A549 (cell line): ENCODE measurements around the gene PRX. TPM values are rescaled to one million over a fixed set of nuclear protein-coding genes. Genes with fewer than 3 reads are reported as not detected.
A peak's percentile ranks its signal among the peaks of the same experiment; 100 is the strongest.

Experiments used
- ATAC-seq, 2 experiments: fragments of 200-7000 bp in 1 of 2; fragments of >200 bp in 1 of 2; cut with Nextera tagmentation in 1 of 2; cut with Tn5 transposase in 1 of 2; 3 replicates each; pipeline versions ENCODE4 v1.8.0 to v1.9.1; 2018 to 2020; ENCODE audit warnings: mild to moderate bottlenecking in 1 of 2, moderate library complexity in 1 of 2
- CTCF ChIA-PET: fragments of 300-600 bp; sonication (Branson Sonifier 250); formaldehyde crosslinking; extraction: SDS; loops from one replicate; lab custom pipeline; 2021; ENCODE audit warnings: antibody characterized with exemption, inconsistent platforms; lab: Yijun Ruan, JAX
- POLR2A ChIA-PET: fragments of 350-600 bp; formaldehyde crosslinking; extraction: SDS; loops from one replicate; lab custom pipeline; 2021; ENCODE audit warnings: antibody characterized with exemption, inconsistent platforms; lab: Yijun Ruan, JAX
- DNase-seq, 2 experiments: peaks; one replicate each; pipeline versions ENCODE4 v3.0.0 to v3.0.0-alpha.2; 2011 to 2016; ENCODE audit warnings: low read depth in 1 of 2, low spot score in 1 of 2
- FAIRE-seq: peaks from 2 replicates; lab custom pipeline; 2011; peaks lifted over from hg19 to GRCh38; lab: Jason Lieb, UNC
- H3K27ac ChIP-seq, 2 experiments: fragments of >200 bp; sonication (Bioruptor Twin); formaldehyde crosslinking; 3 replicates each; pipeline ENCODE4 v1.5.1; 2016 to 2017
- H3K4me1 ChIP-seq: fragments of >200 bp; sonication (Bioruptor Twin); formaldehyde crosslinking; 3 replicates; pipeline ENCODE4 v1.6.1; 2016
- H3K4me2 ChIP-seq: fragments of >200 bp; sonication (Bioruptor Twin); formaldehyde crosslinking; 3 replicates; pipeline ENCODE4 v1.6.1; 2016
- H3K4me3 ChIP-seq: fragments of >200 bp; sonication (Bioruptor Twin); formaldehyde crosslinking; 3 replicates; pipeline ENCODE4 v1.5.1; 2016
- H3K9me3 ChIP-seq: fragments of >200 bp; sonication (Bioruptor Twin); formaldehyde crosslinking; 3 replicates; pipeline ENCODE4 v1.6.1; 2016
- BHLHE40 ChIP-seq: IDR thresholded peaks from 2 replicates; pipeline ENCODE4 v1.6.1; 2012; ENCODE audit warnings: low read depth, low read length, inconsistent platforms
- CBX8 ChIP-seq: fragments of 200-600 bp; sonication (generic); IDR thresholded peaks from 2 replicates; pipeline ENCODE4 v1.6.1; 2016
- CHD4 ChIP-seq: fragments of 200-600 bp; sonication (generic); IDR thresholded peaks from 2 replicates; pipeline ENCODE4 v1.6.1; 2016; ENCODE audit warnings: antibody characterized with exemption, mild to moderate bottlenecking, borderline replicate concordance
- EHF ChIP-seq: fragments of 250-450 bp; sonication (Bioruptor Pico); IDR thresholded peaks from 2 replicates; pipeline ENCODE4 v1.5.0; 2020; ENCODE audit warnings: mild to moderate bottlenecking
- EHMT2 ChIP-seq: fragments of 200-600 bp; sonication (generic); IDR thresholded peaks from 2 replicates; pipeline ENCODE4 v1.6.1; 2016; ENCODE audit warnings: antibody characterized with exemption, low read depth, mild to moderate bottlenecking, moderate library complexity
- EP300 ChIP-seq, 2 experiments: fragments of >200 bp; sonication (Bioruptor Twin); formaldehyde crosslinking; IDR thresholded peaks; 2 replicates in 1 of 2; 3 replicates in 1 of 2; pipeline ENCODE4 v1.6.1; 2016 to 2017
- HOXA7 ChIP-seq: fragments of 250-450 bp; sonication (Bioruptor Pico); IDR thresholded peaks from 2 replicates; pipeline ENCODE4 v1.5.0; 2020; ENCODE audit warnings: mild to moderate bottlenecking, moderate library complexity
- HOXB5 ChIP-seq: fragments of 250-450 bp; sonication (Bioruptor Pico); IDR thresholded peaks from 2 replicates; pipeline ENCODE4 v1.5.0; 2020; ENCODE audit warnings: mild to moderate bottlenecking, moderate library complexity
- JUN ChIP-seq, 2 experiments: fragments of >200 bp; sonication (Bioruptor Twin); formaldehyde crosslinking; IDR thresholded peaks; 2 replicates in 1 of 2; 3 replicates in 1 of 2; pipeline ENCODE4 v1.6.1; 2016 to 2017
- KDM1A ChIP-seq: fragments of 200-600 bp; sonication (generic); IDR thresholded peaks from 2 replicates; pipeline ENCODE4 v1.6.1; 2016; ENCODE audit warnings: low read depth, mild to moderate bottlenecking
- MAX ChIP-seq: IDR thresholded peaks from 2 replicates; pipeline ENCODE4 v1.6.1; 2012
- MAZ ChIP-seq: fragments of 150-350 bp; IDR thresholded peaks from 2 replicates; pipeline ENCODE4 v1.6.1; 2014; ENCODE audit warnings: antibody characterized with exemption, low read depth, low read length, borderline replicate concordance
- NFE2L2 ChIP-seq: fragments of 150-350 bp; conservative IDR thresholded peaks from 2 replicates; pipeline ENCODE4 v1.6.1; 2014; ENCODE audit warnings: low read length
- NR3C1 ChIP-seq: fragments of >200 bp; sonication (Bioruptor Twin); formaldehyde crosslinking; IDR thresholded peaks from 3 replicates; pipeline ENCODE4 v1.6.1; 2017
- RAD21 ChIP-seq, 2 experiments: fragments of >200 bp in 1 of 2; sonication (Bioruptor Twin) in 1 of 2; formaldehyde crosslinking in 1 of 2; IDR thresholded peaks in 1 of 2; conservative IDR thresholded peaks in 1 of 2; 2 replicates in 1 of 2; 3 replicates in 1 of 2; pipeline ENCODE4 v1.6.1; 2012 to 2018; ENCODE audit warnings: inconsistent platforms in 1 of 2
- RFX5 ChIP-seq: fragments of 450-650 bp; IDR thresholded peaks from 2 replicates; pipeline ENCODE4 v1.7.1; 2014; ENCODE audit warnings: antibody characterized with exemption, mild to moderate bottlenecking, moderate library complexity
- RNF2 ChIP-seq: fragments of 200-600 bp; sonication (generic); IDR thresholded peaks from 2 replicates; pipeline ENCODE4 v1.6.1; 2016; ENCODE audit warnings: low read depth, mild to moderate bottlenecking, antibody characterized with exemption, moderate library complexity, borderline replicate concordance
- USF2 ChIP-seq: fragments of 450-650 bp; IDR thresholded peaks from 2 replicates; pipeline ENCODE4 v1.6.1; 2014; ENCODE audit warnings: antibody characterized with exemption
- ZC3H11A ChIP-seq: fragments of 450-650 bp; IDR thresholded peaks from 2 replicates; pipeline ENCODE4 v1.6.1; 2014; ENCODE audit warnings: antibody characterized with exemption, mild to moderate bottlenecking
- ZFP36 ChIP-seq: fragments of 450-650 bp; IDR thresholded peaks from 2 replicates; pipeline ENCODE4 v1.6.1; 2014; ENCODE audit warnings: borderline replicate concordance; ENCODE audit not compliant: partially characterized antibody
- ZNF302 ChIP-seq: fragments of 250-450 bp; sonication (Bioruptor Pico); IDR thresholded peaks from 2 replicates; pipeline ENCODE4 v1.9.0; 2021; ENCODE audit warnings: inconsistent platforms, mild to moderate bottlenecking, moderate library complexity
- WGBS: methylation state at CpG from one replicate; pipeline ENCODE4 v1.1.6; 2017; ENCODE audit errors: missing lambda C conversion rate; 5-methylcytosine and 5-hydroxymethylcytosine counted together
- polyA plus RNA-seq, 4 experiments: library from polyadenylated mRNA; depleted of rRNA in 3 of 4; stranded (reverse); fragments of >200 nt; fragmentation: RNase III in 1 of 4; extraction: RNeasy Plus Mini Kit Qiagen cat#74134 plus additional on column Dnase treatment in 1 of 4; gene quantifications; 2 replicates in 3 of 4; 3 replicates in 1 of 4; pipeline ENCODE4 v1.2.3, GENCODE V29; 2011 to 2017
- TF ChIP-seq, protein P1 (sequence below): IDR thresholded peaks from 2 replicates; pipeline ENCODE4 v1.6.1; 2012; ENCODE audit warnings: low read depth, borderline replicate concordance
- TF ChIP-seq, protein P2 (sequence below): fragments of >200 bp; sonication (Bioruptor Twin); formaldehyde crosslinking; IDR thresholded peaks from 3 replicates; pipeline ENCODE4 v1.6.1; 2016

PRX gene
- polyA plus RNA-seq, 2 of the 4 experiments (the other 2 are of a cell fraction) = 1.6 to 1.8 TPM

DNA sequence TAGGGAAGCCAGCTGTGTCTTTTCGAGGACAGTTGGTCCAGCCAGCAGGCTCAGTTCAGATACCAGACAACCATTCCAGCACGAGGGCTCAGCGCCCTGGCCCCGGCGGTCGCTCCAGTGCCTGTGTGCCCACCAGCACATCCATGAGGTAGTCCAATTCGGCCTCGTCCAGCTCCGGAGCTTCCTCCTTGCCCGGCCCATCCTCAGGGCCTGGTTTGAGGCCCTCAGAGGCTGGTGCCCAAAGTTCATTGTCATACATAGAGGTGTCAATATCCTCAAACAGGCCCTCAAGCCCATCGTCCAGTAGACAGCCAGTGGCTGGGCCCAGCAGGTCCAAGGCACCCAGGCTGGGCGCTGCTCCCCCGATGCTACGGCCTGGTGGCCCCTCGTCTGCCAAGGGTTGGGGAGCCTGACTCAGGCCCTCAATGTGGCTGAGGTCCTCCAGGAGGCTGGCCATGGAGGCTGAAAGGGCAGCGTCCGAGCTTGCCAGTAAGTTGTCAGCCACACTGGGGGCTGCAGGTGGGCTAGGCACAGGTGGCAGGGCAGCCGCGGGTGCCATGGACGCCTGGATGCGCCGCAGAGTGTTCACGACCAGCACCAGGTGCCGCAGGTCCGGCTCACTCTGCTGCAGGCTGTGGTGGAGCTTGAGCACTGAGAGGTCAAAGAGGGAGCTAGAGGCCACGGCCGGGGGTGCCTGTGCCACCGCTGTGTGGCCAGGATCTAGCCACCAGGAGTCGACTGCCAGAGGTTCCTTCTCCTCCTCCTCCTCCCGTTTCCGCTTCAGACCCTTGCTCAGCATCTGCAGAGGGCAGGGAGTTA lies 9.8 kb upstream of the PRX start:
- no peak for ATAC-seq
- CTCF ChIA-PET = interaction anchor here (0.6 to 26.4 kb wide), 15 partner anchors 15 to 283 kb away, joined by 3 to 950 read pairs (median 4); partner anchors contain the start of genes BLVRB, PRX, SERTAD1 and SERTAD3
- Histone ChIP-seq H3K4me2 (no peak overlapping the region), H3K4me3 (no peak overlapping the region), H3K27ac (peak overlapping the region; percentile 94 to 96; a peak in 4 of 6 replicates), H3K9me3 (no peaks in the 10 kb centered on the region), H3K4me1 (peaks cover 25% of the 10 kb centered on the region)
- no peak for FAIRE-seq
- POLR2A ChIA-PET = interaction anchor here (0.6 to 5.8 kb wide), 5 partner anchors 9 to 42 kb away, joined by 4 to 208 read pairs (median 4); partner anchors contain the start of genes BLVRB and SERTAD3
- WGBS = 91% methylated on average over 31 of the region's 31 CpGs
- DNase-seq = no peak
- TF ChIP-seq HOXB5 (CRISPR knock-in tag) (peak; percentile 19; the same call in 1 of the 2 replicates), JUN (IDR thresholded peaks at IDR 0.05) (no peak)

DNA sequence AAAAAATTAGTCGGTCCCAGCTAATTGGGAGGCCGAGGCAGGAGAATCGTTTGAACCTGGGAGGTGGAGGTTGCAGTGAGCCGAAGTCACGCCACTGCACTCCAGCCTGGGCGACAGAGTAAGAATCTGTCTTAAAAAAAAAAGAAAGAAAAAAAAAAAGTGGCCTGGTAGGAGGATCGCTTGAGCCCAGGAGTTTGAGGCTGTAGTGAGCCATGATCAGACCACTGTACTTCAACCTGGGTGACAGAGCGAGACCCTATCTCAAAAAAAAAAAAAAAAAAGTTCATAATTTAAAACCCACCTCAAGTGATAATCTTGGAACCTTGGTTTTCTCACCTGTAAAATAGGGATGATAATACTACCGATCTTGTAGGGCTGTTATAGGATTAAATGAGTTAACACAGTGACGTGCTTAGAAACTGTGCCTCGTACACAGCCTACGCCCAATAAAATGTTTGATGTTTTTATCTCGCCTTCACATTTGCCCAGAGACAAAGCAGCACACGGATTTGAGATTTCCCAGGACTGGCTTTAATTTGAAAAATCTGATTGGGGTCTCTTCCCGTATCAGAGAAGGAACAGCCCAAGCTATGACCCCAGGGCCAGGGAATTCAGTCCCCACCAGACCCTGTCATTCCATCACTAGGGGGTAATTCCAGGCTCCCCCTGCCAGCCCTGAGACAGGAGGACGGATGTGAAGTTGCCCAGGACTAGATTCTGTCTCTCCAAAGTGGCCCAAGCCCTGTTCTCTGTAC lies 9.0 kb upstream of the PRX start:
- peaks cover 28% of the 10 kb centered on the region for H3K4me1 ChIP-seq
- 77% methylated on average over 16 of the region's 16 CpGs for WGBS
- TF ChIP-seq NR3C1 (no peak), ZFP36 (no peak), HOXA7 (CRISPR knock-in tag) (0 out of 2 replicates have a peak, but pooled peaks have one; percentile 17), ZC3H11A (no peak), CBX8 (no peak)
- FAIRE-seq (no peak), ATAC-seq (no peak), DNase-seq (no peak)
- peak overlapping the region; percentile 84 for H3K4me2 ChIP-seq
- H3K9me3 ChIP-seq = no peaks in the 10 kb centered on the region
- H3K27ac ChIP-seq = peak overlapping the region; percentile 94 to 96
- ChIA-PET CTCF (interaction anchor here (0.8 to 26.4 kb wide), 15 partner anchors 14 to 282 kb away, joined by 3 to 950 read pairs (median 4); partner anchors contain the start of genes BLVRB, PRX, SERTAD1 and SERTAD3), POLR2A (interaction anchor here (0.6 to 5.8 kb wide), 8 partner anchors 10 to 841 kb away, joined by 4 to 208 read pairs (median 12); partner anchors contain the start of genes BLVRB, C19orf47, PLD3 and SERTAD3)
- peak overlapping the region; percentile 56 for H3K4me3 ChIP-seq

DNA sequence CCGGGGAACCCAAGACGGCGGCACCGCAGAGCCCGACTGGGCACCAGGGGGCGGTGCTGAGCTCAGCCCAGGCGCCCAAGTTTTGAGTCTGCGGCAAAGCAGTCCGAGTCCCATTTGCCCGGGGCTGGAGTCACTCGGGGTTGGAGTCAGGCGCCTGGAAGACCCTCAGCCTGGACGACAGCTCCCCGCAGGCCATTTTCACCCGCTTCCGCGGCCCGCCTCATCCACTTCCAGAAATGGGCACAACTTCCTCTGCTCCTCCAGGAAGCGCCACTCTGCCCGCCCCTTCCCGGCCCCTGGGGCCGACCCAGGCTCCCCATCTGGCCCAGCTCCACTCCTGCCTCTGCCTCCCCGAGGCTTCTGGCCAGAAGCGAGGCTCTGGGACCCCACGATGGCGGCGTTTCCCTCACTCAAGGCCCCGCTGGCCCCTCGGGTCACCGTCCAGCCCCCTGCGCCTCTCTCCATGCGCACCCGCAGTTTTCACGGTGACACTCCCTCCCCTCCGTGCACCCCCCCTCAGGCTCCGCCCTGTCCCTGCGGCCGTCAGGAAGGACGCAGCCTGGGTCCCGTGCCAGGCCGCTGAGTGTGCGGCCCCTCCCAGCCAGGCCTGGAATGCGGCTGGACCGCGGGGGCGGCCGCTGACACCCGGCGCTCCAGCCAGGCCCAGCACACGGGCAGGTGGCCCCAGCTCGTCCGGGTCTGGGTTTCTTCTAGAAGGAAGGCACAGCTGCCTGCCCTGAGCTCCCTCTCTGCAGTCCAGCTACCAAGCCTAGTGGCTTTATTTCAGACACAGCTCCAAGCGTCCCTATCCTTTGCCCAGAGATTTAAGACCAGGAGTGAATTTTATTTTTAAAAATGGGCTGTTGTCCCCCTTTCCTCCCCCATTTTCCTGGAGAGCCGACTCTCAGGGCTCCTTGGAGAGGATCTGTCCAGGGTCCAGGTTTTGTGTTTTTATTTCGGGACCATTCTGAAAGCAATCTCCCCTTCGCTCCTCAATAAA lies 7.9 kb upstream of the PRX start:
- DNase-seq (peak; percentile 97 to 99), ATAC-seq (peak; percentile 65 to 79), FAIRE-seq (peak; percentile 88)
- Histone ChIP-seq H3K4me2 (peak overlapping the region; percentile 84), H3K9me3 (no peaks in the 10 kb centered on the region), H3K27ac (peak overlapping the region; percentile 94 to 96), H3K4me3 (peak overlapping the region; percentile 56), H3K4me1 (peaks cover 34% of the 10 kb centered on the region)
- ChIA-PET POLR2A (interaction anchor here (0.6 to 2.9 kb wide), 21 partner anchors 10 to 842 kb away, joined by 3 to 62 read pairs (median 7); partner anchors contain the start of genes BLVRB, C19orf47, PLD3 and SERTAD3), CTCF (interaction anchor here (0.6 to 26.4 kb wide), 64 partner anchors 13 to 1159 kb away, joined by 3 to 950 read pairs (median 4); partner anchors contain the start of genes BLVRB, C19orf47, PRX and SERTAD1)
- WGBS = 4% methylated on average over 56 of the region's 56 CpGs
- no peak for TF ChIP-seq ZNF302 (CRISPR knock-in tag)
- no peak for TF ChIP-seq RNF2
- peak; percentile 93 to 97; a peak in 4 of 5 replicates for TF ChIP-seq JUN (IDR thresholded peaks at IDR 0.05)
- no peak for TF ChIP-seq KDM1A
- TF ChIP-seq MAX = peak; percentile 96
- no peak for TF ChIP-seq EP300 (IDR thresholded peaks at IDR 0.05)
- peak; percentile 67 to 85 for TF ChIP-seq RAD21 (conservative IDR thresholded peaks at IDR 0.05 in 1 of 2, IDR thresholded peaks at IDR 0.05 in 1 of 2)
- TF ChIP-seq USF2 = peak; percentile 59
- TF ChIP-seq RFX5 = peak; percentile 42; the same call in 1 of the 2 replicates
- no peak for TF ChIP-seq CHD4
- no peak for TF ChIP-seq EHMT2
- peak; percentile 80 for TF ChIP-seq EHF
- TF ChIP-seq ZFP36 = peak; percentile 100
- TF ChIP-seq, protein P1, sequence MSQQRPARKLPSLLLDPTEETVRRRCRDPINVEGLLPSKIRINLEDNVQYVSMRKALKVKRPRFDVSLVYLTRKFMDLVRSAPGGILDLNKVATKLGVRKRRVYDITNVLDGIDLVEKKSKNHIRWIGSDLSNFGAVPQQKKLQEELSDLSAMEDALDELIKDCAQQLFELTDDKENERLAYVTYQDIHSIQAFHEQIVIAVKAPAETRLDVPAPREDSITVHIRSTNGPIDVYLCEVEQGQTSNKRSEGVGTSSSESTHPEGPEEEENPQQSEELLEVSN = peak; percentile 72; the same call in 1 of the 2 replicates
- peak; percentile 99 for TF ChIP-seq BHLHE40
- no peak; the same call in 1 of the 2 replicates for TF ChIP-seq NFE2L2
- peak; percentile 98 for TF ChIP-seq MAZ
- TF ChIP-seq, protein P2, sequence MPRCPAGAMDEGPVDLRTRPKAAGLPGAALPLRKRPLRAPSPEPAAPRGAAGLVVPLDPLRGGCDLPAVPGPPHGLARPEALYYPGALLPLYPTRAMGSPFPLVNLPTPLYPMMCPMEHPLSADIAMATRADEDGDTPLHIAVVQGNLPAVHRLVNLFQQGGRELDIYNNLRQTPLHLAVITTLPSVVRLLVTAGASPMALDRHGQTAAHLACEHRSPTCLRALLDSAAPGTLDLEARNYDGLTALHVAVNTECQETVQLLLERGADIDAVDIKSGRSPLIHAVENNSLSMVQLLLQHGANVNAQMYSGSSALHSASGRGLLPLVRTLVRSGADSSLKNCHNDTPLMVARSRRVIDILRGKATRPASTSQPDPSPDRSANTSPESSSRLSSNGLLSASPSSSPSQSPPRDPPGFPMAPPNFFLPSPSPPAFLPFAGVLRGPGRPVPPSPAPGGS = peak; percentile 76; the same call in 2 of the 3 replicates
